HG03469 (cell line): ENCODE results near the gene HAGH.

Experiments
- ATAC-seq: cut with Tn5 transposase; IDR thresholded peaks from one replicate; pipeline ENCODE4 v1.9.1; 2021; ENCODE audit warnings: mild to moderate bottlenecking, moderate library complexity, moderate number of reproducible peaks; ENCODE audit not compliant: unreplicated experiment

Gene HAGH

DNA sequence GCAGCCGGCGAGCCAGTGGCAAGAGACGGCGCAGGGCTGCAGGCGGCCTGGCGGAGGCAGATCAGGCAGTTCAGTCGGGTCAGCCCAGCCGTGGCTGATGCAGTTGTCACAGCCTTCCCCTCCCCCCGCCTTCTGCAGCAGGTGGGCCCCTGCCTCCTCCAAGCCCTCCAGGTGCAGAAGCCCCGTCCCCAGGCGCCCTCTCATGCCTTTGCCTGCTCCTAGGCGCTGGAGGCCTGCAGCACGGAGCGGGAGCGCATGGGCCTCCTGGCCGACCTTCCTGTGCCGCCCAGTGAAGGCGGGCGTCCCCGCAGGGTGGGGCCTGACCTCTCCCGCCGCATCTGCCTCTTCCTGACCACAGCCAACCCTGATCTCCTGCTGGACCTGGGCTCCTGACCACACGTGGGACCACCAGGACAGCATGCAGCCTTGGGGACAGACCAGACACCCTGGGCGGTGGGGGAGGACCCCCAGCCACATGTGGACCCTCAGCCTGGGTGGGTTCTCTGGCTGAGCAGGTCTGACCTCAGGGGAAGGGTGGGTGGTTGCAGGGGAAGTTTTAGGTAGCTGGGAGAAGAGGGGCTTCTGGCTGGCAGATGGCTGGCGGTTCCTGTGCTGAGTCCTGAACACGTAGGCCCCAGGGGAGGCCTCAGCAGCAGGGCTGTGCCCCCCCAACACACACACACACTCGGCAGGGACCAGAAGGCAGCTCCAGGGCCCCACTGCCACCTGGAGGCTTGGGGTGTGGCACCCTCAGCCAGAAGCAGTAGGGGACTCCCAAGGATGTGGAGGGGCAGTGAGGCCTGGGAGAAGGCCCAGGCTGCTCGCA lies 50.6 kb downstream of the HAGH start:
- ATAC-seq: no peak

- no peak for ATAC-seq
Measured at GRCh38 chr16:1775006-1775845, 51.4 kb downstream of the HAGH start.

GRCh38 chr16:1774448-1774780 lies 52.2 kb downstream of the HAGH start:
- ATAC-seq: no peak

DNA sequence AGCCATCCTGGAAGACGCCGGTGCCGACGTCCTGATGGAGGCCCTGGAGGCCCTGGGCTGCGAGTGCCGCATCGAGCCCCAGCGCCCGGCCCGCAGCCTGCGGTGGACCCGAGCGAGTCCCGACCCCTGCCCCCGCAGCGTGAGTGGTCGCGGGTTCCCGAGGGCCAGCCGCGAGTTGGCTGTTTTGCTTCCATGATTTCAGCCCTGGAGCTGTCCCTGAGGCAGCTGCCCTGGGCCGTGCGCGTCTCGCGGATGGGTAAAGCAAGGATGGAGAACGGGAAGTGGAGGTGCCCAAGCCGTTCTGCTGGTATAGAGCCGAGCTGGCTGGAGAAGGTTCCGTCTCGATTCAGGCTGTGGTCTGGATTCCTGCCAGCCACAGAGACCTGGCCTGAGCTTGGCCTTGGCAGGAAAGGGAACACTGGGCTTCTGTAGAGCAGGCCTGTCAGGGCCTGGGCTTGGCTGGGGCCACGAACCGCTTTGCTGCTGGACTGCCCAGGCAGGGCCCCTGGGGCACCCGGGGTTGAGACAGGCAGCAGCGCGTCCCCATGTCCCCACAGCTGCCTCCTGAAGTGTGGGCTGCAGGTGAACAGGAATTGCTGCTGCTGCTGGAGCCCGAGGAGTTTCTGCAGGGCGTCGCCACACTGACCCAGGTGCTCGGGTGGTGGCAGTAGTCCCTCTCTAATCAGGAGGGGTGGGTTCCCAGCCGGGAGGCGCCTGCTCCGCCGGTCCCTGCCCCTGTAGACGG lies 52.8 kb downstream of the HAGH start:
- ATAC-seq: no peak

DNA sequence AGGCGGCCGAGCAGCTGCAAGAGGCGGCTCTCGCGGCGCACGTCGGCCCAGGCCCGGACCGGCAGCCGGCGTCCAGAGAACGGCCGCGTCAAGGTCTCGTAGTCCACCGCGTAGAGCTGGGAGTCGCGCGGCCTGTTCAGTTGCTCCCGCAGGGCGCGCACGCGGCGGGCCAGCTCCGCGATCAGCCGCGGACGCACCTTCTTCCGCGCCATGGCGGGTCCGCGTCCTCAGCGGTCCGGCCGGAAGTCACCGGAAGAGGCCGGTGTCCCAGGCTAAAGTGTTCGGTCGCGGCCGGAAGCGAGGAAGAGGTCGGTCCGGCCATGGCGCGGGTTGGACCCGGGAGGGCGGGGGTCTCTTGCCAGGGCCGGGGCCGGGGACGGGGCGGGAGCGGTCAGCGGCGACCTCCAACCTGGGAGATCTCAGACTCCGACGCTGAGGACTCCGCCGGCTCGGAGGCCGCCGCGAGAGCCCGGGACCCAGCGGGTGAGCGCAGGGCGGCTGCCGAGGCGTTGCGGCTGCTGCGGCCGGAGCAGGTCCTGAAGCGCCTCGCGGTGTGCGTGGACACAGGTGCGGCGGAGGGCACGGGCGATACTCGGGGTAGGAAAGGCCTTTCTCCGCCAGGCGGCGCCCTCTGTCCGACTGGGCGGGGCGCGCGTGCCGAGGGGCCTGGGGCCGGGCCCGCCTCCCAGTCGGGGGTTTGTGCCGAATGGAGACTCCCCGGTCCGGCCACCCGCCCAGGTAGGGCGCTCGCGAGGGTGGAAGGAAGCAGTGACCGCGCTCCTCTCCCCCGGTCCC lies 53.5 kb downstream of the HAGH start, which contains the start of gene MRPS34:
TSS of gene MRPS34 (minus strand) at position 227 of the 795 bp plus-strand sequence. CDS start at position 212, 15 bp downstream.
- ATAC-seq: no peak

- no peak for ATAC-seq
Measured at GRCh38 chr16:1772362-1772907, 54.2 kb downstream of the HAGH start, which contains the start of gene EME2. Gene EME2 (plus strand): TSS chr16:1772810. CDS start chr16:1773228, 418 bp downstream.

DNA sequence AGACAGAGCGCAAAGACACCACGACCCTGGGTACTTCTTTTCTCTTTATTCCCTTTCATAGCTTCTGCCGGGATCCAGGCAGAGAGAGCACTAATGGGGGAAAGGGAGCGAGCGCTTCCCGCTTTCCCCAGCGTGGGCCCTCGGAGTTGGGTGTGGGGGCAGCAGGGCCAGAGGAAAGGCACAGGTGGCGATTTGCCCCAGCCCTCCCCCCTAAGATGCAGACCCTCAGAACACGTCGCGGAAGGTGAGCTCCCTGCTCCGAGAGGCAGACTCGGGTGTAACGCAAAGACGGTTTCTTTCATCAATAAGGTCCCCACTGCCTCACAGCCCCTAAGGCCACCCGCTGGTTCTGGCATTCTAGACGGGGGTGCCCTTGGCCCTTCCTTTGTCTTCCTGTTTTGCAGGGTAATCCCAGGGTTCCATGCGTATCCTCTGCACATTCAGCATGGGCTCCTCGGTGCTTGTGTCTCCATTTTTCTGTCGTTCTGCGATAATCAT lies 54.7 kb downstream of the HAGH start:
- no peak for ATAC-seq

GRCh38 chr16:1771188-1771863 lies 55.3 kb downstream of the HAGH start, which contains the start of gene NME3:
Gene NME3 (minus strand): TSS chr16:1771543. CDS start chr16:1771534, 9 bp downstream.
- ATAC-seq: no peak

GRCh38 chr16:1770328-1771187 lies 56.1 kb downstream of the HAGH start:
- no peak for ATAC-seq

- no peak for ATAC-seq
Measured at GRCh38 chr16:1769402-1770300, 57.0 kb downstream of the HAGH start.

DNA sequence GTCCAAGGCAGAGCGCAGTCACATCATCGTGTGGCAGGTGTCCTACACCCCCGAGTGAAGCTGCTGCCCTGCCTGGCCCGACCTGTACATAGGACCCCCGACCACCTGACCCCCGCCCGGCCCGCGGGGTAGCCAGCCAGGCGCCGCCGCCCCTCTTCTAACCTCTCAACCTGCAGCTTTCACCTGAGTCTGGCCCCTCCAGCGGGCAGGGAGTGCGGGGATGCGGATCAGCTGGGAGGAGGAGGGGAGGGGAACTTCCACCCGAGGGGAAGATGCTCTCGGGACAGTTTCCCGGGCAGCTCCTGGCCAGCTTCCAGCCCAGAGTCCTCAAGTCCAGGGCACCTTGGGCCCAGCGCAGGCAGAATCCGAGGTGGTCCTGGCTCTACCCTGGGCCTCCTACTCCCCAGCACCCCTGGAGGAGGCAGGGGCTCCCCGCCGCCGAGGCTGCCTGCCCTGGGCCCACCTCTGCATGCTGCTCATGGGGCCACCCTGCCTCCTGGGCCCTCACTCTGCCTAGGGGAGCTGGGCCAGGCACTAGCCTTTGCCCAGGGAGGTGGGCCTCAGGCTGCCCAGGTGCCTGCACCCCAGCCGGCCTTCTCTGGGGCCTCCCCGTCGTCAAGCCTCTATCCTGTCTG lies 57.7 kb downstream of the HAGH start:
- no peak for ATAC-seq

- no peak for ATAC-seq
Measured at GRCh38 chr16:1768061-1768766, 58.4 kb downstream of the HAGH start.

GRCh38 chr16:1767116-1767994 lies 59.3 kb downstream of the HAGH start:
- no peak for ATAC-seq

GRCh38 chr16:1766701-1767100 lies 59.9 kb downstream of the HAGH start:
- ATAC-seq: no peak

DNA sequence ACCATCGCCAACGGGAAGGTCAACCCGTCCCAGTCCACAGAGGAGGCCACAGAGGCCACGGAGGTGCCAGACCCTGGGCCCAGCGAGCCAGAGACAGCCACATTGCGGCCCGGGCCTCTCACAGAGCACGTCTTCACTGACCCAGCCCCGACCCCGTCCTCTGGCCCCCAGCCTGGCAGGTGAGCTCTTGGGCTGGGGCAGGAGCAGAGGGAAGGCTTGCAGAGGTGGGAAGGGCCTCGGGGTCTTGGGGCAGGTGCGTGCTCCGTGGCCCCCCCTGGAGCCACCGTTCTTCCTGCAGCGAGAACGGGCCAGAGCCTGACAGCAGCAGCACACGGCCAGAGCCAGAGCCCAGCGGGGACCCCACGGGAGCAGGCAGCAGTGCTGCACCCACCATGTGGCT lies 60.4 kb downstream of the HAGH start:
- no peak for ATAC-seq
